Left renal cortex interstitium (tissue), 4 donors: ENCODE data around the gene CDC42BPA. TPM values are rescaled to one million over a fixed set of nuclear protein-coding genes. Genes with fewer than 3 reads are reported as not detected.
"Not testable (repeated sequence)": the region's sequence is repeated elsewhere in the genome, so short reads cannot be mapped to it uniquely, and the experiment has no call there.

Source experiments
- DNase-seq, 4 donors: peaks; one replicate each; pipeline ENCODE4 v3.0.0-alpha.2; 2013; ENCODE audit warnings: low read depth in 4 of 4, low spot score in 2 of 4, missing footprints in 1 of 4
- polyA plus RNA-seq, 4 donors: library from polyadenylated mRNA; unstranded; fragments of 120-200 nt; gene quantifications; one replicate each; pipeline ENCODE4 v1.2.1, GENCODE V29; 2013; ENCODE audit not compliant: insufficient read length in 4 of 4

CDC42BPA gene
- polyA plus RNA-seq, 4 donors: 36.2 to 41.0 (median 39.3) TPM

DNA sequence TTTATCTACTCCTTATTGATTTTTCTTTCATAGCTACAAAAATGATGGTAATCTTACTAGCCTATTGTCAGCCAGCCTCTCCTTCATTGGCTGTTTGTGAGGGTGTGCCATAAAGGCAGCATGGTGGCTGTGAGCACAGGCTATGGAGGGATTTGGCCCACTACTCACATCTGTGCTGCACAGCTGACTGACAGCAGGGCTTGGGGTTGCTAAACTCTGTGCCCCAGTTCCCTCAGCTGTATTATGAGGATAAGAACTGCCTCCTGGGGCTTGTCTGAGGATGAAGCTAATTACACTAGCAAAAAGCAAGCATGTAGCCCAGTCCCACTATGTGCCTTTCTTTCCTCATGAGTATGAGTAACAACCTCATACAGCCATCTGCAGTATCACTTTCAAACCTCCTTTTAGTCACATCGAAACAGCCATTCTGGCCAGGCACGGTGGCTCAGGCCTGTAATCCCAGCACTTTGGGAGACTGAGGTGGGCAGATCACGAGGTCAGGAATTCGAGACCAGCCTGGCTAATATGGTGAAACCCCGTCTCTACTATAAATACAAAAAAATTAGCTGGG lies 312.0 kb downstream of the CDC42BPA start:
- no peak for DNase-seq

DNA sequence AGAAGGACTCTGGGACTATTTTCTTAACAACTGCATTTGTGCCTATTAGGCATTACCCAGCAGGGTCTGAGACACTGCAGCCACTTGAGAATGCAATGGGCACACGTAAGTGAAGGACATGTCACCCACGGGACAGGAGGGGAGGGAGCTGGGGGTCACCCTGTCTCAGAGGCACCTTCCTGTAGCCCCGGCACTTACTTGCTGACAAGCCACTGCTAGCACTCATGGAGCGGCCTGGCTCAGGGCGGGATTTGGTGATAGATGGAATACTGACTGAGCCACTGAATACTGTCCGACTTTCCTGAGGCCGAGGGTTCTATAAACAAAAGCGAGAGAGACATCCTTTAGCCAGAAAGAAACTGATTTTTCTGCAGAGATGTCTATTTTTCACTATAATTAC lies 313.5 kb downstream of the CDC42BPA start:
- no peak for DNase-seq

DNA sequence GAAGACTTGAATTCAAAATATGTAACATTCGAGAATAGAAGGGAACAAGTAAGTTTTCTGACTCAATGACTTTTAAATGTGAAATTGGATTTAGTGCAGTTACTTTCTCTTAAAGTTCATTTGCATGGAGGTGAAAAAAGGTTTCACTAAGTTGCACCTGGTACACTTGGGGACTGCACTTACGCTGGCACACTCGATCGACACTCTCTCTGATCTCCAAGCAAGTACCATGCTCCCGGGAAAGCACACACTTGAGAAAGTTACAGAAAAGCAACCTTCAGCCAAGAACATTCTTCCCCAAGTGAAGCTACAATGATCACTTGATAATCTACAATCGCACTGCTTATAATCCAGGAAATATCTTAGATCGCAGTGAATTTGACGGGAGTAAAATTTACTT lies 315.1 kb downstream of the CDC42BPA start:
- no peak for DNase-seq

DNA sequence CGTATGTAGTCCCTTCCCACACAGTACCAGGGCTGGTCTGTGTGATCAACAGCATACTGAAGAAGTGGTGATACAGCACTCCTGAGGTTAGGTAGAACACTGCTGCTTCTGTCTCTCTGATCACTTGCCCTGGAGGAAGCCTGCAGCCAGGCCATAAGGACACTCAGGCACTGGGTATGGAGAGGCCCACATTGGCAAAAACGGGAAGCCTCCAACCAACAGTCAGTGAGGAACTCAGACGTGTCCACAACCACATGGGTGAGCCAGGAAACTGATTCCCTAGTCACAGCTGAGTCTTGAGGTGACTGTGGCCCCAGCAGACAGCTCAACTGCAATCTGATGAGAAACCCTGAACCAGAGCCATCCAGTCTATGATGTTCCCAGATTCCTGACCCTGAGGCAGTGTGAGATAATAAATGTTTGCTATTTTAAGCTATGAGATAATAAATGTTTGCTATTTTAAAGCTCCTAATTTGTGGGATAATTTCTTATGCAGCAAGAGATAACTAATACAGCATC lies 315.7 kb downstream of the CDC42BPA start:
- no peak for DNase-seq

DNA sequence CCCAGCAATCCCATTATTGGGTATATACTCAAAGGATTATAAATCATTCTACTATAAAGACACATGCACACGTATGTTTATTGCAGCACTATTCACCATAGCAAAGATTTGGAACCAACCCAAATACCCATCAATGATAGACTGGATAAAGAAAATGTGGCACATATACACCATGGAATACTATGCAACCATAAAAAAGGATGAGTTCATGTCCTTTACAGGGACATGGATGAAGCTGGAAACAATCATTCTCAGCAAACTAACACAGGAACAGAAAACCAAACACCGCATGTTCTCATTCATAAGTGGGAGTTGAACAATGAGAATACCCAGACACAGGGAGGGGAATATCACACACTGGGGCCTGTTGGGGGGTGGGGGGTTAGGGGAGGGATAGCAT lies 318.7 kb downstream of the CDC42BPA start:
- DNase-seq: not testable (repeated sequence)

DNA sequence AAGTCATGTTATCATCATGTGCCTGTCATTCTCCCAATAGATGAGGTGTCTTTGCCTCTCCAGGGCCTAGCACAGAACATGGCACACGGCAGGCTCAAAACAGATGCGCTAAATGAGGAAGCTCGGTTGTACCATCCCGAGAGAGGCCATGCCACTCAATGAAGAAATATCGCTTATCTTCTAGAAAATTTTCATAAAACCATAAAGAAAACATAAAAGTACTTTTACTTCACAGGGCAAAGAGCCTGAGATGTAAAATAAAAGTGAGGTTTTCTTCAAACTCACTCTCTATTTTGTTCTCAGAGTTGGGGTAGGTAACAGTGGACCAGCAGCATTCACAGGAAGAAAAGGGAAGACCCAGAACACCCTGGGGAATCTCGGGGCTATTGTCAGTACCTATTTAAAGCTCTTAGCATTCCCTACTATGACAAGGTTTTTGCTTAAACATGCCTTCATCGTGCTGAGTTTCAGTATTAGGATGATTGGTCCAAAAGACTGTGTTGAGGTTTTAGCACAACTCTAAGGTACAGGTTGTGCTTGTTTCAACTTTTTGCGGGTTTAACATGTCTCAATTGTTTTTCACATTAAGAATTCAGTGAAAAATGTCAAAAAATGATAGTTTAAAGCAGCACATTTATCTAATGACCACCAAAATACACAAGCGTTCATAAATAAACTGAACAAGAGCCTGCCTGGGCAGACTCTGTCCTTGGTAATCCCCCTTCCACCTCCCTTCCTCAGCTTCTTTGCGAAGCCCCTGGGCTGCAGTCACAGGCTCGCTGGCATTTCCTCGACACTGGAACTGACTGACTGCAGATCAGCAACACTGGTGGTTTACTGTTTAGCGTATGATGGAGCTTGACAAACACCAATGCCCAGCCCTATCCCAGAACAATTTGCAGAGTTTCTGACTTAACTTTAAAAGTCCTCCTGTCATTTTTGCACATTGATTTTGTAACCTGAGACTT lies 322.6 kb downstream of the CDC42BPA start:
- no peak for DNase-seq

DNA sequence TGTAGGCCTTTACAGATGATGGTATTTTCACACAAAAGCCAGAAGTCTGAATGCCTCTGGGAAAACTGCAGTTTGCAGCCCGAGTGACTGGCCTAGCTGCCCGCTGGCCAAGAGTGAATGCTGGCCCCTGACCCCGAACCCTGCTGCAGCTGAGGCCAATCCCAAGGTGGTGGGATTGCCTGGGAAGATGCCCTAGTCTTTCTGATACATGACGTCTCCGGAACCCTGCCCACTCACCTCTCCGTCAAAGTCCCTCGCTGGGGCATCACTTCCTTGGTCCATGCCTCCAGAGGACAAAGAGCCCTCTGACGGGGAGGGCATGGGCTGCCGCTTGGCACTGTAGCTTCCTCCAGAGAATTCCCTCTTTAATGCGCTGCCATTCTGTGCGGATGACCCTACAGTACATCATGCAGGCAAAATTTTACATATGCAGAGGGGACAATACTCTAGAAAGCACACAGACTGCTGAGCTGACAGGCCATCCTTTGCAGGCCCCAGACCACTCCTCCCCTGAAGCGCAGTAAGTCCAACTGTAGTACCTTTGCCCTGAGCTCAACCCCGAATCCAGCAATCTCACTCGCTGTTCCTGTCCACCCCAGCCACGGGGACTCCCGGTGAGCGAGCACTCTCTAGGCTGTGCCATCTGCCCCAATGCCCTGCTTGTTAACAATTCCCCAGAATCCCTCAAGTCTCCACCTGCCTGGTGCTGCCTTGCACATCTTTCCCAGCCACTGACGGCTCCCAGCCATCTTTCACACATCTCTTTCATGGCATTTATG lies 323.5 kb downstream of the CDC42BPA start:
- no peak for DNase-seq

DNA sequence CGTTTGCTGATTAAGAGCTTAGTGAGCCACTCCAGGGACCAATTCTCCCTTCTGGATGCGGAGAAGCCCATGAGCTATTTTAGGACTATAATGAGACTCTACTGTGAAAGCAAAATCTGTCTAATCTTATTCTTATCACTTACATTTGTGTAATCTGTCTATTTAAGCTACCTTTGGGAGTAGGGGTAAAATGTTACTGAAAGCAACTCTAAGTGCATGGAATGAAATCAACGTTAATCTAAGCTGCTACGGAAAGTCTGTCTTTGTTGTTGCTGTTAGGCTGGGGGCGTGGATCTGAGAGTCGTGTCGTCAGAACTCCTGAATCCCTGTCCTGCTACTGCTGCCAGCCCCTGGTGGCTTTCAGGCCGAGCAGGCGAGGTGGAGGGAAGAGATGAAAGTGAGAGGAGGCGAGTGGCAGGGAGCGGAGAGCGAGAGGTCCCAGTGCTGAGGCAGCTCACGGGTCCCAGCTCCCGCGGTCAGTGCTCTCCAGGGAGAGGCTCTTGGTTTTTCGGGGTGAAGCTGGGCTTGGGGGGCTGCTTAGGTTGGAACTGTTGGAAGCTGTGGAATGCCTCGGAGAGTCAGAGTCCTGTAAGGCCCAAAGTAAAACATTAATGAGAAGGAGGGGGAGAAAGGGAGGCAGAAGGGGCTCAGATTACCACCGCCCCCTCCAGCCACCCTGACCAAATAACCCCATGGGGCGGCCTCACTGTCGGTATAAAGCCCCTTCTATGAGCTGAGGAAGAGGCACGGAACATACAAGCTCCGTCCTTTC lies 324.3 kb downstream of the CDC42BPA start:
- peak in 3 of 4 donors; percentile 22 to 42 (median 40) for DNase-seq

DNA sequence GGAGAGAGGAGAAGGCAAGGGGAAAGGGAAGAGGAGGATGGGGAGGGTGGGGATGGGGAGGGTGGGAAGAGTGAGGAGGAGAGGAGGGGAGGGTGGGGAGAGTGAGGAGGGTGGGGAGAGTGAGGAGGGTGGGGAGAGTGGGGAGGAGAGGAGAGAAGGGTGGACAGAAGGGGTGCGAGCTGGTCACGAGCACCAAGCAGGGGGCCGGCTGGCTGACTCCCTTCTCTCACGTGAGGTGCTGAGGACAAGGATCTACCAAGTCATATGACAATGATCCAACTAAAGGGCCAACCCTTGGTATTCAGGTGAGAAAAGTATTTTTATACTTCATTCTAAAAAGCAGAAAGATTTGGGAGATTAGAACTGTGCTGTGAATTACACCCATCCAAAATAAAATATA lies 326.4 kb downstream of the CDC42BPA start:
- no peak for DNase-seq

DNA sequence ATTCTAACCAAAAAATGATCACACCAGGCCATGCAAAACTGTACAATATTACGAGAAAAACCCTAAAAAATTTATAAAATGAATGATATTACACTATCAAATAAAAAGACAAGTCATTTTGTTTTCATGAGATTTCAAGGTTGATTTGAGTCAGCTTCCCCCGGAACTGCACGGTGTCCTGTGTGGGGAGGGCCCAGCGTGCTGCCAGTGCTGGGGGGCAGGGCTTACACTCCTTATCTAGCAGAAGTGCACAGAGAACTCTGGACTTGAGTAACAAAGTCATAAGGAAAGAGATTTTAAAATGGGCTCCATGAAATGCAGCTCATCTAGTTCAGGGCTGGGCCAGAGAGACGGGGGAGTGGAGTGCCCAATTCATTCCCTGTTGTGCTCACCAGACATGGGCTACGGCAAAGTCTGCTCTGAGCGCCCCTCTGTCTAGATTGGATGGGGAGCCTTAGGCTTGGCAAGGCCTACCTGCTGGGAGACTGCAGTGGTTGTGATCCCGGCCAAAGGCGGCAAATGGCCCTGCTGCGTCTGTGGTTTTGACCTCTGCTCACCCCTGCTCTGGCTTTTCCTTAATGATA lies 328.1 kb downstream of the CDC42BPA start:
- no peak for DNase-seq

DNA sequence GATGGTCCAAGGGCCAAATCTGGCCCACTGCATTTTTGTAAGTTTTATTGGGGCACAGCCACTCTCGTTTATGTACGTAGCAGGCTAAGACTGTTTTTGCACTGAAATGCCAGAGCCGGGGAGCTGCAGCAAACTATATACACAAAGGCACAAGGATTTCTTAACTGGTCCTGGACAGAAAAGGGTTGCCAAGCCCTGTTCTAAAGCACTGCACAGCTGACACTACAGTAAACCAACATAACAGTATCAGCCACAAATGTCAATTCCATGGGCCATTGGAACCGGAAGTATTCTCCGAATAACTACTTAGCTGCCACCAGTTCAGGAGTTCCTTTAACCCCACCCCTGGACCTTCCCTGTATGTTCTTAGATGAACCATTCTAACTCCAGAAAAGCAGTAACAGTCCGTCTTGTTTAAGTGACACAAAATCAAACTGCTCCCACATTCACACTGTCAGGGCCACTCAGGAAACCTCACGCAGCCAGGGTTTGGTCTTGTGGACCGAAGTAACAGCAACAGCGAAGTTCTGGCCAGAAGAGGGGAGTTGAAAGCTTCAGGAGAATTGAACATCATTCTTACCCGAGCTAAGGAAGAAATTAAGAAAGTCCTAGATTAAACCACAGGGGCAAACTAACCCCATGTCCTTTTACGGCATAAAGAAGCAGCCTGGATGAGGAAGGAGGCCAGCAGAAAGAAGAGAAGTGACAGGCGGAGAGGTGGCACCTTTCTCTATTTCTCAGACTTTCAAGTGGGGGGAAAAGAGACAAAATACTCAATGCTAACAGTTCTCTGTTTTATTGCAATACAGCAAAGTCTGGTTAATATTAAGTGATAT lies 329.0 kb downstream of the CDC42BPA start:
- DNase-seq: no peak

DNA sequence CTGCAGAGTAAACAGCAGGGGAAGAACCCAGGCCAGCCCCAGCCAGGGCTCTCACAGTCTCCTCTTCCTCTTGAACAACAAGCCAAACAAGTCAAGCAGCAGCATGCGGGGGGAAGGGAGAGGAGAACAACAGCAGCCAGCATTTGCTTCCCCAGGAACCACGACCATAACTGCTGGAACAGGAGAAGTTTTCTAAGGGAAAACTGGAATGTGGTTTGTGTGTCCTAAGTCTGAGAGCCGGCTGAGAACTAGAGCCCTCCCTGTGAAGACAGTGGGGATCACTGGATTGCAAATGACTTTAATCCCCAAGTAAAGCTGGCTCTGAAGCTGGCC lies 330.0 kb downstream of the CDC42BPA start:
- no peak for DNase-seq

DNA sequence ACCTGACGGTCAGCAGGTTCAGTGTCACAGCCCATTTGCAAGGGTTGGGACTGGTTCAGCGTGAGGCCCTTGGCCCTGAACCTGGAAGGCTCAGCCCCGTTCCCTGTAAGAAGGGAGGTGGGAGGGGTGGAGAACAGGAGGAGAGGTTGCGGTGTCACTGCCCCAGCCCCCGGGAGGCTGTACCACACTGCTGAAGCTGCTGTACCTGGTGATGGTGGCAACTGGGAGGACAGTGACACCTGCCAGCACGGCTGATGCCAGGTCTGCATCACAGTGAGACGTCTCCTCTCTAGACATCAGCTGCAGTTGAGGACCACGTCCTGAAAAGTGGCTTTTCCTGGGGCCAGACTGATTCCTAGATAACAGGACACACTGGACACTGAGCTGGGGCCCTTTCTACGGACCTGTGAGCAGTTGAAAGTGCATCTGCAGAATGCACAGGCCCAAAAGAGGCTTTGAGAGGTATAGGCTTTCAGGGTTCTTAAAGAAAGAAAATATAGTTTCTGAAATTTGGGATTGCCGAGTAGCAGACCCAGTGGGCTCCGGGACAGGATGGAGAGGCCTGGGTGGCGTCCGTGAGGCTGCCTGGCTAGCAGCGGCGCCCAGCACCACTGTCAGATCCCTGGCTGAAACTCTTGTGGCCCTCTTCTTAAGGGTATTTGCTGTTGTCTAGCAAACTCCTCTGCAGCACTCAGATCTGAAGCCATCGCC lies 330.5 kb downstream of the CDC42BPA start:
- DNase-seq: no peak

DNA sequence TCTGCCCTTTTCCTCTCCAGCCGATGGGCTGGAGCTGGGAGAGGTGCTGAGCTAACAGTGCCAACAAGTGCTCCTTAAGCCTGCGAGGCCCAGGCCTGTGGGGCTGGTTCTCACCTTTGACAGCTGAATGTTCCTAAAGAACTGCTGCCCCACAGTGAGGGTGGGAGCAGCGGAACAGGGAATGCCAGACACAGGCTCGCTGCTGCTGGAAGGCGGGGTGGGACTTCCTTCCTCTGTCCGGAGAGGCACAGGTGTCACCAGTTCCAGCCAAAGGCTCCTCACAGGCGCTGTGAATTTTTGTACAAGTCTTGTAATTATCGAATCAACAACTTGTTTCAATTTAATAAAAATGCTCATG lies 331.1 kb downstream of the CDC42BPA start:
- DNase-seq: no peak

DNA sequence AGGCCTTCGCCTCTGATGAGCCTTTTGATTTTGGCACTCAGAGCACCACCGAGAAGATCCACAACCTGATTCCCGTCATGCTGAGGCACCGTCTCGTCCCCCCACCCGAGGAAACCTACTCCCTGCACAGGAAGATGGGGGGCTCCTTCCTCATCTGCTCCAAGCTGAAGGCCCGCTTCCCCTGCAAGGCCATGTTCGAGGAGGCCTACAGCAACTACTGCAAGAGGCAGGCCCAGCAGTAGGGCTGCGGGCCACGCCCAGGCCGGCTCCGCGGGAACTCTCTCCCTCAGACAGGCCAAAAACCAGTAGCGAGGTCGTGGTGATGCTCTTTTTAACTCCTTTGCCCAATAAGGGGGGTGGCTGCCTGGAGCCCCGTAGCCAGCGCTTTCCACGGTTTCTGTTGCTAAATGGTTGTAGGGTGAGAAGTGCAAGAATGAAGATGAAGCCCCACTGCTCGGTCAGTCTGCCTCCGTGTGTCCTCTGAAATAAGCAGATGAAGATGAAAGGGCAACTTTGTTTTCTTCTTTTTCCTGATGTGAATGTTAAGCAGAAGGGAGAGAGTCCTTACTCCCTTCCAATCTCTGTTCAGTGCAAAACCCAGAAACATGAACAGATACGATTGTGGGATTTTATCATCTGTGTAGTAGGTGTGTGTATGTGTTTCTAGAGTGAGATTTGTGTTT lies 331.7 kb downstream of the CDC42BPA start:
- DNase-seq: no peak

DNA sequence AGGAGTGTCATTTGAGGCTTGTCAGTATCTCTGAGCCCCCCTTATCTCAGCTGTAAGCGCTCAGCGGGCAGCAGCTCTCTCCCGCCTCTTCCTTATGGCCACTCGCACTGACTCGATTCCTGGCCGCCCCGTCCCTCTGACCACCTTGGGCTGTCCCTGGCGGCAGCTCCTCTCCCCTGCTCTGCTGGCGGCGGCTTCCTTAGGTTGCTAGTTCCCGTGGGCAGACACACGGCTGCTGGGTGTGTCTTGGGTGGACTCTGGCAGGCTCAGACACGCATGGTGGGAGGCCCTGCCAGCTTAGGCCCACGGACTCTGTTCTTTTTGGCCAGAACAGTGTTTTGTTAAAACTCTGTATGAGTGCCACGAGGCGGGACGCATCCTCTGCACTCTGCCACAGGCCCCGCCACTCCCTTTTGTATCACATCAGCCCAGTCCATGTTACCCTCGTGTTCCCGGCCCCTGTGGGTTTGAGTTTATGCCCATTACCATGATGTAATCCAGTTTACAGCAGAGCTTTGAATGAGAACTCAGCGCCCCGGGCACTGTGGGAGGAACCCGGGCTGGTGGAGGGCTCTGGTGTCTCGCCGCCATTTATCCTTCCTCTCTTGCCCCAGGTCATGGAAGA lies 332.3 kb downstream of the CDC42BPA start:
- DNase-seq: no peak

DNA sequence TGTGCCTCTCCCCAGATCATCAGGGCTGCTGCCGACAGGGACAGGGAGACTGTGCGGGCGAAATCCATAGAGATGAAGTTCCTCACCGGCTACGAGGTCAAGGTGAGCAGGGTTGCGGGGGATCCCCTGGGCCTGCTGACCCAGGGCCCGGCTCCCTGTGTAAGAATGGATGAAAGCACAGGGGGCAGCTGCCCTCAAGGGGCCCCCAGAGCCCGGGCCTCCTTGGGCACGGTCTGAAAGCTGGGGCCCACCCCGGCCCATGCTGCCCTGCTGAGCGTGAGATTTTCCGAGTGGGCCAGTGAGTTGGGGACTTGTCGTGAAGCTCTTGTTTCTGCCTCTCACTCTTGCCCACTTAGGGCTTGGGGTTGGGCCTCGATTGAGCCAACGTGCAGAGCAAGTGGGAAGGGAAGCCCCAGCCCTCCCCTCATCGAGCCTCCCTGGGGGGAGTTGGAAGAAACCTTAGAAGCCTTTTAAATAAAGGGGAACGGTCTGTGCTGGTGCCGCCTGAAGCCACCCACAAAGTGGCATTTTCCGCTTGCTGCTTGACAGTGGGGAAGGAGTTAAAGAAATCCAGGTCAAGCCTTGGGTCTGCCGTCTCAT lies 333.0 kb downstream of the CDC42BPA start:
- DNase-seq: no peak
